NB4 (cell line): ENCODE data around the gene GALNT14.
"Not testable (repeated sequence)": the region's sequence is repeated elsewhere in the genome, so short reads cannot be mapped to it uniquely, and the experiment has no call there.

ENCODE experiments used
- DNase-seq: peaks from one replicate; pipeline ENCODE4 v3.0.0; 2010; ENCODE audit warnings: low read depth
- H3K4me3 ChIP-seq: one replicate; pipeline ENCODE4 v1.5.1; 2011; ENCODE audit warnings: mild to moderate bottlenecking, low read depth, low read length, moderate library complexity
- CTCF ChIP-seq: IDR thresholded peaks from one replicate; pipeline ENCODE4 v1.5.1; 2012; ENCODE audit warnings: low read depth, low read length
- MAX ChIP-seq: IDR thresholded peaks from 2 replicates; pipeline ENCODE4 v1.6.1; 2011; ENCODE audit warnings: low read depth, low read length
- MYC ChIP-seq: IDR thresholded peaks from 2 replicates; pipeline ENCODE4 v1.6.1; 2011; ENCODE audit warnings: low read depth, low read length
- POLR2A ChIP-seq: IDR thresholded peaks from 2 replicates; pipeline ENCODE4 v1.6.1; 2011; ENCODE audit warnings: mild to moderate bottlenecking; ENCODE audit not compliant: insufficient read length; ENCODE audit errors: extremely low read depth

The GALNT14 gene

GRCh38 chr2:30912056-30912455, 226.2 kb downstream of the GALNT14 start:
- TF ChIP-seq CTCF: no peak
- no peak for TF ChIP-seq POLR2A
- no peak for TF ChIP-seq MAX
- DNase-seq: no peak

GRCh38 chr2:30911327-30911726, 226.9 kb downstream of the GALNT14 start:
- no peak for DNase-seq
- TF ChIP-seq MAX (no peak), POLR2A (no peak), MYC (no peak), CTCF (no peak)
- no peak overlapping the region for H3K4me3 ChIP-seq

More at GRCh38 chr2:30912056-30912455, 226.2 kb downstream of the GALNT14 start:
- H3K4me3 ChIP-seq: no peak overlapping the region

GRCh38 chr2:30910686-30911085, 227.6 kb downstream of the GALNT14 start:
- TF ChIP-seq MAX (no peak), MYC (no peak), POLR2A (no peak), CTCF (no peak)
- no peak overlapping the region for H3K4me3 ChIP-seq
- no peak for DNase-seq

- H3K4me3 ChIP-seq, DNase-seq: not testable (repeated sequence)
These were observed 233.8 kb downstream of the GALNT14 start for GRCh38 chr2:30904437-30904836.

GRCh38 chr2:30903326-30903725, 234.9 kb downstream of the GALNT14 start:
- no peak for DNase-seq
- TF ChIP-seq POLR2A (no peak), MAX (no peak), CTCF (no peak), MYC (no peak)
- no peak overlapping the region for H3K4me3 ChIP-seq

- no peak overlapping the region for H3K4me3 ChIP-seq
- TF ChIP-seq MAX (no peak), CTCF (no peak), MYC (no peak), POLR2A (no peak)
These were observed 237.9 kb downstream of the GALNT14 start for GRCh38 chr2:30900381-30900780.

More at GRCh38 chr2:30900381-30900780, 237.9 kb downstream of the GALNT14 start:
- DNase-seq: no peak
